GM19328 (cell line): ENCODE data around the gene SURF1.
"Not testable (repeated sequence)": the region's sequence is repeated elsewhere in the genome, so short reads cannot be mapped to it uniquely, and the experiment has no call there.

Source experiments
- ATAC-seq: cut with Tn5 transposase; IDR thresholded peaks from one replicate; pipeline ENCODE4 v1.9.1; 2021; ENCODE audit warnings: mild to moderate bottlenecking, moderate library complexity; ENCODE audit not compliant: unreplicated experiment

The SURF1 gene

DNA sequence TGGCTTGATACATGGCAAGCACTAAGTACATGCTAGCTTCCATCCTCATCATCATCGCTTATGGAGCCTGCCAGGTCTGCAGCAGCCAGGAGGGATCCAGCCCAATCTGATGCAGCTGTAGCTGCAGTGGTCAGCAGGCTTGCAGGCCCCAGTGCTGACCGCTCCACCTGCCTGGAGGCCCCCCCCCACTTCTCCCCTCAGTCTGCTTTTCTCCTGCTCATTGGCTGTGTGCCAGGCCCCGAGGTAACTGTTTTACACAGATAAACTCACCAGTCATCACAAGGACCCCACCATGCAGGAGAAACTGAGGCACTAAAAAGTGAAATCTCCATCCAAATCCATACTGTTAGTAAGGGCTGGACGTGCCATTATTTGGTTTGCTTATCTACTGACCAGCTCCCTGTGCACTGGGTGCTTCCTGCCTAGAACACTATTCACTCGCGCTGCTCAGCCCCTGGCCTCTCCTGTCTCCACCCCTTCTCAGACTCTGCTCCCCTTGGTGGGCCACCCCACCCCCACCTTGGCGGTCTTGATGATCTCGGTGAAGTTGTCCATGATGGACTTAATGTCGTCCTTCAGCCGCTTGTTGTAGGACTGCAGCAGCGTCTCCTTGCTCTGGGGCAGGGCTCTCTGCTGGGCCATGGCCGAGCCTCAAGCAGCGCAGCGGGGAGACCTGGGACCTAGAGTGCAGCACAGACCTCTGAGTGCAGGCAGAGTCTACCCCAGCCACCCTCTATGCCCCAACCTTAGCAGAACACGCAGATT lies 10.1 kb downstream of the SURF1 start:
- no peak for ATAC-seq

DNA sequence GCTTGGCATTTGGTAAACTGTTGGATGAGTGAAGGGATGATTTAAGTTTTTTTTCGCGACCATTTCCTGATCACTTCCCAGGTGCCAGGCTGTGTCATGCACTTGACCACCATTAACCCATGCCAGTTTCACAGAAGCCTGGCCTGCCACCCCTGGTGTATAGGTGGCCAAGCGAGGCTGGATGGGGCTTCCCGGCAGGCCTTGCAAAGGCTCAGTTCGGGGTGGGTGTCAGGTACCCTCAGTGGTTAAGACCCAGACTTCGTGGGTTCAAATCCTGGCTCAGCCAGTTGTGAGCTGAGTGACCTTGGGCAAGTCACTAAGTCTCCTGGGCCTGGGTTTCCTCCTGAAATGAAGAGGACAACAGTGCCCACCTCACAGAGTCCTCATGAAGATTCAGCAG lies 10.7 kb downstream of the SURF1 start:
- no peak for ATAC-seq

DNA sequence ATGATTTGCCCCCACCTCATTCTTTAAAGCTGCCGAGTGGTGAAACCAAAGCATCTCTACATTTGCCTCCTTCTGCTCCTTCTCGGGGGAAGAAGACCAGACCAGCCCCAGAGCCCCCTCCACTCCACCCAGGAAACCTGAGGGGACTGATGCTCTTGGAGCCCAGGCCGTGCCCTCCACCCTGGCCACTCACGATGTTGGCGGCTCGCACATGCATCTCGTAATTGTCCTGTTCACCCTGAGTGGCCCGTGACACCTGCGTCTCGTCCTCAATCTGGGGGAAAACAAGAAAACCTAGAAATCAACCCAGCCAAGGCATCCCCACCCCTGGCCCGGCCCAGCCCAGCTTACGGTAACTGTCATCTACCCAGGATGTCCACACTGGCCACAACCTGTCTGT lies 11.3 kb downstream of the SURF1 start:
- no peak for ATAC-seq

DNA sequence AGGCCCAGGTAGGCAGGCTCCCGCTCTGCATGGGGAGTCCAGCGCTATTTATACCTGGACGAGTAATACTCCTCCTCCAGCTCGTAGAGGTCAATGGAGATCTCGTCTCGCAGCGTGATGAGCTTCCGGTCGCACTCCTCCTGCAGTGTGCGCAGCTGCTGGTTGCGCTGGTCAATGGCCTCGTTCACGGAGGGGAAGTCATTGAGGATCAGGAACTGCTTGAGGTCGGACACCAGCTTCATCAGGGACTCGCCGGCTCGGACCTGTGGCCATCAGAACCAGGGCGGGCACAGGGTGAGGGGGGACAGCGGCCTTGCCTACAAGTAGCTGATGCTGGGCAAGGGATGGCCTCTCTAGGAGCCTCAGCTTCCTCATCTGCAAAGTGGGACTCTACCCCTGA lies 12.2 kb downstream of the SURF1 start:
- ATAC-seq: no peak

DNA sequence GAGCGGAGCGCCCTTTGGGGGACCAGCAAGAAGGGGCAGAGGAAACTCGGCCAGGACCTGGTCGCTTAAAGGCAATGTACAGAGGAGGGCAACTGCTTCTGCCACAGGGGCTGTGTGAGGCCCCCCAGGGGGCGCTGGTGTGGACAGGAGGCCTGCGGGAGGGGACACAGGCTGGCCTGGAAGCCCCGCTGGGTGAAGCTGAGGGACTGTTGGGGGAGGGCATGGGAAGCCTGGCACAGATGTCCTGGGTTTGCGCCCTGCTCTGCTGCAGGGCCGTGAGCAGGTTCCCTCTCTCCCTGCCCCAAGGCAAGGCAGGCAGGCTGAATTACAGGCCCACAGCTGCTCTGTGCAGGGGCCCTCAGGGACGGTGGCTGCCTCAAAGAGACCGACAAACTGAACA lies 13.7 kb downstream of the SURF1 start:
- no peak for ATAC-seq

DNA sequence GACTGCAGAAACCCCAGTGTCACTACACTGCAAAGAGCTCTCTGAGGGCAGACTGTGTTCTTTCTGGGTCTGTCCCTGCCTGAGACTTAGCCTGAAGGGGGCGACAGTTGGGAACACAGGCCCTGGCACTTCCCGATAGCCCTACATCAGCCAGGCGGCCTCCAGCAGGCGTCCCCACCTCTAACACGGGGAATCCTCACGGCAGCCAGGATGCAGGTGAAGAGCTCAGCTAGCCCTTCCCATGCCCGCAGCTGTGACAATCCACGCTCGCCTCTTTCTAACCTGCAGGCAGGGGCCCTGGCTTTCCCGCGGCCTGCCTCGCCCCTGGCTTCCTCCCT lies 14.2 kb downstream of the SURF1 start:
- no peak for ATAC-seq

DNA sequence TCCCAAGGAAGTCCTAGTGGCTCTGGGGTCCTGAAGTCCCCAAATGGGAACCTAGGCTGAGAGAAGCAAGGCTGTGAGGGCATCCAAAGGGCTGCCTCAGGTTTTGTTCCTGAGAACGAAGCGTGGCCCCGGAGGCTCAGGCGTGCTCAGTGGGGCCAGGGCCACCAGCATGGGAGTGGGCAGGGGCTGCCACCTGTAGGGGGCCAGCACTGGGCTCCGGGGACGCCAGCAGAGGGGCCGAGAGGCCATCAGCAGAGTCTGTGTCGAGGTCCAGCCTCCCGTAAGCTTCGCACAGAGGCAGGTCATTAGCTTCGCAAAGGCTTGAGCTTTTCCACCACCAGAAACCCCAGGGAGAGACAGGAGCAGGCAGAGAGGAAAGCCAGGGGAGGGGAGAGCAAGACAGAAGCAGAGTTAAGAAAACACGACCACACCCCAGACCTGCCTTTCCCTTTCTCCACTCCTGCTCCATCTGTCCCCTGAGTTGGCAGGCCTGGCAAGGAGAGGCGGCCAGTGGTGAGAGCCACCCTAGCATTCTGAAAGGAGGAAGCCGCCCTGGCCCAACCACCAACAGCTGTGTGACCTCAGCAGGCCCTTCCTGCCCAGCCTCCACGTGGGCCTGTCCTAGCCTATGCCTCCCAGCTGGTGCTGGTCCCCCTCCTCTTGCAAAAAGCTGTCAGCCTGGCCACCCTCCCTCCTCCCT lies 14.8 kb downstream of the SURF1 start:
- ATAC-seq: no peak

DNA sequence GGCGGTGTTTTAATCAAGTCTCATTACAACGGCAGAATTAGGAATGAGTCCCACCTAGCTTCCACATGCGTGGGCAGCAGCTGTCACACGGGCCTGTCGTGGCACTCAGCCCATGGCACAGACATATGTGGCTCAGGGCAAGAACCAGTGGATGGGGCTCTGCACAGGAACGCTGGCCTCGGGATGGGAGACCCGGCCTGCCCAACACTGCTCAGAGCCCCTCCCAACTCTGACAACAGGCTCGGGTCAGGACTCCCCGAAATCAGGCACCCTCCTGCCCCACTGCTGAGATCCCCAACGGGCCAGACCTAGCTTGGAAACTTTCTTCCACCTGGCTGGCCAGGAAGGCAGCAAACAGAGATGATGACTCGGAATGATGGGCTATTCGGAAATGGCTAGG lies 15.4 kb downstream of the SURF1 start:
- no peak for ATAC-seq

DNA sequence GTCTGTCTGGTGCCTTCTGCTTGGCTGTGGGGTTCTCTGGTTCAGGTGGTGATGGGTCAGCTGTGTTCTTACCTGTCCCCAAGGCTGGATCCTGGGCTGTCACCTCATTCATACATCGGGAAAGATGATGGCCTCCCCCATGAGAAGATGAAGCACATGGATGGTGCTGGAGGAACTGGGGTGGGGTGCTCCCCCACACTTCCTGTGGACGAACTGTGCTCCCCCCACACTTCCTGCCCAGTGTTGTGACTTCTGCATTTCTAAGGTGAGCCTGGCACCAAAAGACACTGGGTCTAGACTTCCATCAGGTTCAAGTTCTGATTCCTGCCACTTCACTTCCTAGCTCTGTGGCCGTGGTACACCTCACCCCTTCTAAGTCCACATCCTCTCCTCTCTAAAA lies 16.0 kb downstream of the SURF1 start:
- no peak for ATAC-seq

DNA sequence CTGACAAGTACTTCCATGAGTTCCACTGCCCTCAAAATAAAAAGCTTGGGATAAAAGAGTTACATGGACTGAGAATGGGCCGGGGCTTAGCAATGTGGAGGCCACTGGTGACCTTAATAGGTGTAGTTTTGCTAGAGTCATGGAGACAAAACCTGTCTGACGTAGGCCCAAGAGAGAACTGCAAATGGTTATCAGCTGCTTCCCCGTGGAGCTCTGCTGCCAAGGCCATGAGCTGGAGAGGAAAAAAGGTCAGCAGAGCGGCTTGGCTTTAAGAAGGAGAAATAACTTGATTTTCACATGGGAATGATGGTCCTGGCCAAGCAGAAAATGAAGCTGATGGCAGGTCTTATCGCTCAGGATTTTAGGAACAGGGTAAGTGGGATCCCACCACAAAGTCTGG lies 16.6 kb downstream of the SURF1 start:
- ATAC-seq: no peak

DNA sequence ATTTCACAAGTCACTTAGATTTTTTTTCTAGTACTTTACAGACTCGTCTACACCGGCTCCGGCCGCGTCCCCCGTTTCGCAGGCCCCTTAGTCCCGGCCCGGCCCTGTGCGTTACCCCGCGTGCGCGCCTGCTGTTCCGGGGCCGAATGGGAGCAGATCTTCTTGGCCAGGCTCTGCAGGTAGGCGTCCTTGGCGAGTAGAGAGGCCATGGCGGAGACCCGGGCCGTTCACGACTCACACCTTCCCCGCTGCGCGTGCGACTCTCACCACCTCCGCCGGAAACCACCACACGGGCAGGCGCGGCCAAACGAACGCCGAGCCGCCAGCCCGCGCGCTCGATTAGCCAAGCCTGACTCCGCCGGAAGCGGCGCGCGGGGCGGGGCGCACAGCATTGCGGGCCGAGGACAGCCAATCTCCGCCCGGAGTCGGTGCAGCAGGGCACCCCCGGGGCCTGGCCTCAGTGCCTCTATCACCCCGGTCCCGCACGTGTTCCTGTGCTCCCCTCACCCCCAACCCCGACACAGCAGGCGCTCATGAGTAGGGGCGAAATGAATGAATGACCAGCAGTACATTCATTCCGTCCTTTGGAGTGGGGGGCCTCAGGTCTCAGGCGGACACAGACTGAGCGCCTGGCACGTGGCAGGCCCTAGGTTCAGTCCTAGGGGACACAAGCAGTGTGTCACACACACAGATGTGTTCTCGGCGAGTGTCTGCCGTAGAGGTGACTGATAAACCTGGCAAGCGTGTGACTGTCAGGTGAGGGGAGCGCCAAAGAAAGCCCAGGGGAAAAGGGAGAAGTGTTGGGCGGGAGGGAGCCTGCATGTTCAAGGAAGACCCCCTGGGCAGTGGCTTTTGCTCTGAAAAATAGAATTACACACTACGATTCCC lies 20.1 kb downstream of the SURF1 start, which contains the start of gene SURF6:
SURF6 (minus strand) TSS at position 265 of the 888 bp plus-strand sequence; CDS start at position 209, 56 bp downstream.
- ATAC-seq: peak; percentile 91

DNA sequence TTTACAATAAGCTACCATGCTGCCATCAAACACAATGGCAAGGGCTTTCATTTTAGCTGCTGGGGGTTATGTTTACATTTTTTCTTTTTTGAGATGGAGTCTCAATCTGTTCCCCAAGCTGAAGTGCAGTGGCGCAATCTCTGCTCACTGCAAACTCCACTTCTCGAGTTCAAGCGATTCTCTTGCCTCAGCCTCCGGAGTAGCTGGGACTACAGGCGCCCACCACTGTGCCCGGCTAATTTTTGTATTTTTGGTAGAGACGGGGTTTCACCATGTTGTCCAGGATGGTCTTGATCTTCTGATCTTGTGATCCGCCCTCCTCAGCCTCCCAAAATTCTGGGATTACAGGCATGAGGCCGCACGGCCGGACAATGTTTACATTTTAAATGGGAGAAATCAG lies 21.4 kb downstream of the SURF1 start:
- not testable (repeated sequence) for ATAC-seq

DNA sequence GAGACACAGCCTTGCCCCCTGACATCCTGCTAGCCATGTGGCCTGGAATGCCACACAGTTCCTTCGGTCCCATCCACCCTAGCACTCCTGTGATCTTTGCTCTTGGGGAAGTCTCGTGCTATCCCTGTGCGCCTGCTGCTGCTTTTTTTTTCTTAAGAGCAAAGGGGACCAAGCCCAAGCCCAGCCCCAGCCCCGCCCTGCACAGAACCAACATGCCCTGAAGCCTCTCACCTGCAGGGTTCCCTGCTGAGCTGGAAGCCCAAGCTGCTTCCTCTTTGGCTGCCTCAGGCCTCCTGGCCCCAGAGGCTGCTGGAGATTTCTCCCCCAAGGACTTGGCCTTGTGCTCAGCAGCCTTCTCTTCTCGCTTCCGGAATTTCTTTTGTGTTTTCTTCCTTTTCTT lies 22.1 kb downstream of the SURF1 start:
- no peak for ATAC-seq

DNA sequence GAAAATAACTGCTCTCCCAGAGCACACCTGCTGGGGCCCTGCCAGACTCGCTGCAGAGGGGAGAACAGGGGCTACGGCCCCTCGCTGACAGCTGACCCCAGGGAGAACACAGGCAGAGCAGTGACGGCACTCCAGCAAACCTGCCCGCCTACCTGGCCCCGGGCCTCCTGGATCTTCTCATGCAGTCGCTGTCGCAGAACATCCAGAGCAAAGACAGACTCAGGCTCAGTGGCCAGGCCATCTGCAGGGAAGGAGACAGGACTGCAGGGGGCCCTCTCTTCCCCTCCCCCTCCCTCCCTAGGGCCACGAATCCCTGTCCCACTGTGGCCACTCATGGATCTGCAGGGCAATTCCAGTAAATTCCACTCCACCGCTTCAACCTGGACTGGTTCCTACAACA lies 22.7 kb downstream of the SURF1 start:
- no peak for ATAC-seq

DNA sequence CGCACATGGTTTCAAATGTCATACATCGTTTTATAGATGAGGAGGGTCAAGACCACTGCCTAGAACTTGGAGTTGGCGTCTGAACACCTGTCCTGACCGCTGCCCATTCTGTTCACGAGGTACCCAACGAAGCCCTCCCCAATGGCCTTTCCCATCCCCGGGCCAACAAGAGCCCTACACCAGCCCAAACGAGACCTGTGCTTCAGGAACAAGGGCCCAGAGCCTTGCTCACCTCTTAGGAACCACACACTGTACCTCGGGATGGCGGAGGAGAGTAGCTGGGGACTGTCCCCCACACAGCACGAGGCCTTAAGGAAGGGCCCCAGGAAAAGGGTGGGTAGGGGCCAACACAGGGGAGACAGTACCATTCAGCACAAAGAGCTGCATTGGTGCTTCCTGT lies 23.3 kb downstream of the SURF1 start:
- no peak for ATAC-seq

DNA sequence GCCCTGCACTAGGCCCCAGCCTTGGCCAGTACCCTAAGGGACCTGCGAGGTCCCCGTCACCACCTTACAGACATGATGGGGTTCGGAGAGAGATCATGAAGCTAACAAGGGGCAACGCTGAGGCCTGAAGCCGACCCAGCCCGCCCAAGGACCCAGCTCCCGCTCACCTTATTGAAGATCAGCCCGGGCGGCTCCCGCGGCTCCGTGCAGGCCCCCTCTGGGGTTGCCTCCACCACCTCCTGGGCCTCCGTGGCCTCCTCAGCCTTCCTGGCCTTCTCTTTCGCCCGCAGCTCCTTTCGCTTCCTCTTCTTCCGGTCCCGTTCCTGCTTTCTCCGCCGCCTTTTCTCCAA lies 23.9 kb downstream of the SURF1 start:
- no peak for ATAC-seq

DNA sequence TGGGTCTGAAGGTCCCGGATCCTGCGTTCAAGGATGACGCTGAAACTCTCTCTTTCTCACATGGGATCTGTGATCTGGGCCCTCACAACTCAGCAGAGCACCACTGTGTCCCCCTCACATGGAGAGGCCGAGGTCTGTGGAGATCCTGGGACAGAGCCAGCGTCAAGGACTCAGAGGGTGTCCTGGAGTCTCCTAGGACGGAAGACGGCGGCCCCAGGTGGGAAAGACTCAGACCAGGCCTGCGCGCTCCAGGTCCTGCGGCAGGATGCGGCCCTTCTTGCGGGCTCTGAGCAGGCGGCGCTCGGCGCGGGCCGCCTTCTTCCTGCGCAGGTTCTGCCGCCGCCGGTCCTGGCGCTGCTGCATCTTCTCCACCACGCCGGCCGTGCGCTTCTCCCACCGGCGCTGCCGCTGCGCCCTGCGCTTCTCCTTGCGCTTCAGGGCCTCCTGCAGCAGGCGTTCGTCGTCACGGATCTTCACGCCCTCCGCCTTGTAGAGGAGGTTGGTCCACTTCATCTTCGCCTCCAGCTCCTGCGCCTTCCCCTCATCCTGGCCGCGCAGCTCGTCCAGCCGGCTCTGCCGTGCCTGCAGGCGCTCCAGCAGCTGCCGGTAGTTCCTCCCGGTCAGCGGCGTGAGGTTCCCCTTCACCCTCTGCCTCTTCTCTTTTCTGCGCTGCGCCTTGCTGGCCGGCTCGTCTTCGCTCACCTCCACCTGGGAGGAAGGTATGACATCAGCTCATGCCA lies 24.5 kb downstream of the SURF1 start:
- ATAC-seq: no peak

DNA sequence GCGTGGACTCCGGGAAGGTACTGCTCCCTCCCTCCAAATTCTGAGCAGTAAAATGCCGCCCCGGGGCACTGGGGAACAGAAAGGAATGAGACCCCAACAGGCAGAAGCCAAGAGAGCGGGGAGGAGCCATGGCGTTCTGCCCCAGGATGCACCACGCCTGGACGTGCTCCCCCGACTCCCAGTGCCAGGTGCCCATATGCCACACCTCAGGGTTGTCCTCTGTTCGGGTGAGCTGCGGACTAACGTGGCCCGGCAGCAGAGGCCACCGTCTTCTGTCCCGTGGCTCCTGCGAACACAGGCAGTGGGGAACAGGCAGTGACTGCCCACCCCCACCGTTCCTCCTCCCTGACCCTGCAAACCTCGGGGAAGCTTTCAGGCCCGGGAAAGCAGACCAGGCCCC lies 25.1 kb downstream of the SURF1 start:
- ATAC-seq: no peak

DNA sequence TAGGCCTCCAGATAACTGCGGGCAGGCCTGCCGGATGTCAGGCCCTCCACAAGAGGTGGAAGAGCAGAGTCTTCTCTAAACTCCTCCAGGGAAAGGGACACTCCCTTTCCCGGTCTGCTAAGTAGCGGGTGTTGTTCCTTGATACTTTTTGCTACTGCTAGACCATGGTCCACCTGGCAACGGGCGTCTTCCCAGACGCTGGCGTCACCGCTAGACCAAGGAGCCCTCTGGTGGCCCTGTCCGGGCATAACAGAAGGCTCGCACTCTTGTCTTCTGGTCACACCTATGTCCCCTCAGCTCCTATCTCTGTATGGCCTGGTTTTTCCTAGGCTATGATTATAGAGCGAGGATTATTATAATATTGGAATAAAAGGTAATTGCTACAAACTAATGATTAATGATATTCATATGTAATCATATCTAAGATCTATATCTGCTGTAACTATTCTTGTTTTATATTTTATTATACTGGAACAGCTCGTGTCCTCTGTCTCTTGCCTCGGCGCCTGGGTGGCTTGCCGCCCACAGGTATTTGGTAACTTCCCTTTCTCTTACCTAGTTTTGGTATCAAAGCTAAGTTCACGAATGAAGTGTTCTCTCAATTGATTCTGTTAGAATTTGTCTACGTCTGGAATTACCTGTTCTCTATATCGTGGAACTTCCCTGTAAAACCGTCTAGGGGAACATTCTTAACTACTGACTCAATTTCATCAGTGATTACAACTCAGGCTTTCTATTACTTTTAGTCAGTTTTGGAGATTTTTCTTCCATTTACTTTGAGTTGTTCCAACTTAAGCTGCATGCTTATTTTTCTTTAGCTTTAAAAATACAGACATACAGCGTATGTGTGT lies 26.8 kb downstream of the SURF1 start:
- ATAC-seq: not testable (repeated sequence)

DNA sequence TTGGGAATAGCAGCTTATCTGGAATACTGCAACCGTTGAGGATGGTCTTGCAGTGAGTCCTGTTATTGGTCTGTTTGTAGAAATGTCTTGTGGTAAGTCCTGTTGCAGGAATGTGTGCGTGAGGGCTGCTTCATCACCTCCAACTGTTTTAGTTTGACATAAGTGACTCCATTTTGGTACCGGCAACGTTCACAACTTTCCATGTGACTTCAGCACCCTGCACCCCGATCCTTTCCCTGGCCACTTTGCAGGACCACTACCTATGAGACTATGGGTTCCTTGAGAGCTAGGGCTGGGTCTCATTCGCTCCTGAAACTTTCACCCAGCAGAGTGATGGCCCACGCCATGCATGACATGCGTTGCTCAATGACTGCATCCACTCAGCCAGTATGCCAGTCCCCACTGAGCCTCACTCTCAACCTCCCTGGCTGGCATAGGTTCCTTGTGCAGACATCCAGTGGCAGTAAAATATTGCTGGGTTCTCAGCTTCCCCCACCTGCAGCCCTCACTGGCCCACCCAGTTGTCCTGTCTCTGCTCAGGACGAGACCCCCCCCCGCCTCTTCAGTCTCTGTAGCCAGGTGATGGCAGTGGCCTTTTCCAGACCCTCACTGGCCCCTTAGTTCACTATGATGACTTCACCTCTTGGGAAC lies 28.3 kb downstream of the SURF1 start:
- ATAC-seq: no peak
